ENCODE measurements around the gene SCAMP3.
"Not testable (repeated sequence)": the region's sequence is repeated elsewhere in the genome, so short reads cannot be mapped to it uniquely, and the experiment has no call there.

SCAMP3 gene

GRCh38 chr1:155226910-155227260, 35.3 kb downstream of the SCAMP3 start:
- peak; percentile 36 for DNase-seq

GRCh38 chr1:155226188-155226909, 35.8 kb downstream of the SCAMP3 start:
- peak; percentile 87 for DNase-seq

- DNase-seq, result not testable (repeated sequence)
Measured at GRCh38 chr1:155225404-155225759, 36.8 kb downstream of the SCAMP3 start.

- no peak for DNase-seq
Measured at GRCh38 chr1:155223047-155223446, 39.1 kb downstream of the SCAMP3 start.

GRCh38 chr1:155220211-155220965, 41.8 kb downstream of the SCAMP3 start:
- DNase-seq, result not testable (repeated sequence)

GRCh38 chr1:155219592-155220031, 42.5 kb downstream of the SCAMP3 start:
- no peak for DNase-seq

- DNase-seq, result no peak
Measured at GRCh38 chr1:155218854-155219591, 43.1 kb downstream of the SCAMP3 start.

GRCh38 chr1:155214702-155215101, 47.5 kb downstream of the SCAMP3 start:
- not testable (repeated sequence) for DNase-seq

- not testable (repeated sequence) for DNase-seq
Measured at GRCh38 chr1:155212051-155212440, 50.1 kb downstream of the SCAMP3 start.

- not testable (repeated sequence) for DNase-seq
Measured at GRCh38 chr1:155211381-155212050, 50.6 kb downstream of the SCAMP3 start.

- DNase-seq, result no peak
Measured at GRCh38 chr1:155210314-155211104, 51.7 kb downstream of the SCAMP3 start.

- DNase-seq, result no peak
Measured at GRCh38 chr1:155209312-155209721, 52.8 kb downstream of the SCAMP3 start.

GRCh38 chr1:155208541-155209311, 53.4 kb downstream of the SCAMP3 start, which contains the start of gene MTX1:
TSS of gene MTX1 (plus strand) at chr1:155208695. CDS start at chr1:155208805, 110 bp downstream.
- peak; percentile 89 for DNase-seq

- DNase-seq, result no peak
Measured at GRCh38 chr1:155207806-155208540, 54.2 kb downstream of the SCAMP3 start, which contains the start of gene THBS3. TSS of gene THBS3 (minus strand) at chr1:155207897. CDS start at chr1:155207876, 21 bp downstream.

GRCh38 chr1:155206891-155207805, 55.0 kb downstream of the SCAMP3 start:
- DNase-seq, result peak; percentile 95

Data from activated CD4-positive, alpha-beta T cell treated with anti-CD3 and anti-CD28 coated beads, Interleukin-2, amount 50 U/mL, for 1 hour (primary cell).